Right lobe of liver (tissue), 6 donors: ENCODE results near the gene CFAP221. TPM values are rescaled to one million over a fixed set of nuclear protein-coding genes. Genes with fewer than 3 reads are reported as not detected.

Experiments used
- ATAC-seq, 4 donors: fragments of 200-7000 bp; cut with Tn5 transposase; one replicate each; pipeline ENCODE4 v1.9.1; 2020; ENCODE audit warnings: mild to moderate bottlenecking in 4 of 4, moderate library complexity in 4 of 4
- DNase-seq, 3 donors: peaks; one replicate each; pipeline ENCODE4 v3.0.0-alpha.2; 2020
- H3K27ac ChIP-seq, 3 donors: fragments of 200-600 bp; one replicate each; pipeline ENCODE4 v1.8.0; 2022
- H3K27me3 ChIP-seq, 2 donors: fragments of 200-600 bp; one replicate each; pipeline ENCODE4 v1.8.0; 2022
- H3K36me3 ChIP-seq, 4 donors: fragments of 200-600 bp; sonication (generic) in 1 of 4; one replicate each; pipeline versions ENCODE4 v1.5.1 to v1.8.0; 2017 to 2022; ENCODE audit warnings: control low read depth in 1 of 4
- H3K4me1 ChIP-seq, 4 donors: fragments of 200-600 bp; sonication (generic) in 1 of 4; one replicate each; pipeline versions ENCODE4 v1.5.1 to v1.8.0; 2017 to 2022; ENCODE audit warnings: control low read depth in 1 of 4
- H3K4me3 ChIP-seq, 3 donors: fragments of 200-600 bp; one replicate each; pipeline ENCODE4 v1.8.0; 2022
- H3K9me3 ChIP-seq, 4 donors: fragments of 200-600 bp; sonication (generic) in 1 of 4; one replicate each; pipeline versions ENCODE4 v1.5.1 to v1.8.0; 2017 to 2022; ENCODE audit warnings: control low read depth in 1 of 4
- CTCF ChIP-seq, 4 donors: fragments of 200-600 bp in 3 of 4; fragments of 450-650 bp in 1 of 4; IDR thresholded peaks; one replicate each; pipeline versions ENCODE4 v1.5.1 to v1.8.0; 2016 to 2022; ENCODE audit warnings: antibody characterized with exemption in 4 of 4, mild to moderate bottlenecking in 2 of 4
- POLR2A ChIP-seq: fragments of 450-650 bp; IDR thresholded peaks from one replicate; pipeline ENCODE4 v1.6.1; 2017; ENCODE audit warnings: antibody characterized with exemption, mild to moderate bottlenecking
- WGBS: methylation state at CpG from one replicate; pipeline ENCODE4 v1.1.6; 2018; ENCODE audit warnings: low coverage, low lambda C conversion rate; ENCODE audit not compliant: insufficient coverage; ENCODE audit errors: missing lambda C conversion rate; 5-methylcytosine and 5-hydroxymethylcytosine counted together
- intact Hi-C, 2 donors: fragments of 100-400 bp; cut with DNase I; formaldehyde crosslinking; loops; one replicate each; pipeline versions ENCODE4 v1.11.2 to v1.14.1; 2022
- total RNA-seq, 6 experiments: library from RNA; depleted of rRNA in 2 of 6; stranded (reverse); fragments of >200 nt in 2 of 6; fragmentation: NEBNext Ultra II Directional in 3 of 6; extraction: Animal tissue kit (Norgen Biotek cat#: 25700) in 3 of 6; gene quantifications; one replicate each; pipeline versions ENCODE4 v1.1.0 to v1.2.4, GENCODE V29; 2016 to 2023
- donor health status: DM: no; HTN: yes; CAD: no.
- donor health status: DM: no; HTN: no; CAD: no.
- donor health status: DM: no; HTN: no; CAD: no.
- donor health status: DM: no; HTN: yes; CAD: no.
- donor health status: DM: no; HTN: yes; CAD: no.

The CFAP221 gene
- total RNA-seq, 6 experiments from 2014 or later = 0.56 to 5.8 (median 2.4) TPM

GRCh38 chr2:119696494-119697030, 152.3 kb downstream of the CFAP221 start:
- TF ChIP-seq CTCF (IDR thresholded peaks at IDR 0.05) (no peak), POLR2A (no peak)
- H3K27me3 ChIP-seq = no peaks in the 10 kb centered on the region
- no peaks in the 10 kb centered on the region for H3K9me3 ChIP-seq
- ATAC-seq = no peak
- whole genome bisulfite sequencing = 50% methylated on average over 4 of the region's 6 CpGs
- no peak for DNase-seq
- peaks cover 0 to 11% (median 0%) of the 10 kb centered on the region in 4 donors for H3K4me1 ChIP-seq
- no peaks in the 10 kb centered on the region for H3K36me3 ChIP-seq
- H3K4me3 ChIP-seq = no peak overlapping the region
- H3K27ac ChIP-seq = no peak overlapping the region
- intact Hi-C loops = no loop called here

- DNase-seq (no peak), ATAC-seq (no peak)
- Histone ChIP-seq H3K27me3 (no peaks in the 10 kb centered on the region), H3K4me3 (no peak overlapping the region), H3K4me1 (peaks cover 0 to 11% (median 0%) of the 10 kb centered on the region in 4 donors), H3K36me3 (no peaks in the 10 kb centered on the region), H3K27ac (no peak overlapping the region), H3K9me3 (no peaks in the 10 kb centered on the region)
- TF ChIP-seq POLR2A (no peak), CTCF (IDR thresholded peaks at IDR 0.05) (no peak)
- 40% methylated on average over 5 of the region's 8 CpGs for WGBS
- intact Hi-C loops = no loop called here
Observed at GRCh38 chr2:119697290-119698020, 153.2 kb downstream of the CFAP221 start.

GRCh38 chr2:119698246-119698645, 154.0 kb downstream of the CFAP221 start:
- intact Hi-C loops = no loop called here
- WGBS = 87% methylated on average over 3 of the region's 3 CpGs
- Histone ChIP-seq H3K27ac (no peak overlapping the region), H3K36me3 (no peaks in the 10 kb centered on the region), H3K4me3 (no peak overlapping the region), H3K9me3 (no peaks in the 10 kb centered on the region), H3K4me1 (peaks cover 0 to 11% (median 0%) of the 10 kb centered on the region in 4 donors), H3K27me3 (no peaks in the 10 kb centered on the region)
- DNase-seq = no peak
- ATAC-seq = no peak
- TF ChIP-seq POLR2A (no peak), CTCF (IDR thresholded peaks at IDR 0.05) (no peak)

- Histone ChIP-seq H3K27me3 (no peaks in the 10 kb centered on the region), H3K4me3 (no peak overlapping the region), H3K27ac (no peak overlapping the region), H3K36me3 (no peaks in the 10 kb centered on the region), H3K9me3 (no peaks in the 10 kb centered on the region), H3K4me1 (peaks cover 0 to 11% (median 0%) of the 10 kb centered on the region in 4 donors)
- ATAC-seq (no peak), DNase-seq (no peak)
- TF ChIP-seq POLR2A (no peak), CTCF (IDR thresholded peaks at IDR 0.05) (no peak)
- 52% methylated on average over 10 of the region's 15 CpGs for WGBS
- intact Hi-C loops = no loop called here
Observed at GRCh38 chr2:119699016-119699606, 154.9 kb downstream of the CFAP221 start.
